ENCODE results near the gene ABCB11. TPM values are rescaled to one million over a fixed set of nuclear protein-coding genes. Genes with fewer than 3 reads are reported as not detected.

The ABCB11 gene
- total RNA-seq, 6 experiments from 2014 or later, result 21.3 to 128 (median 54.8) TPM

DNA sequence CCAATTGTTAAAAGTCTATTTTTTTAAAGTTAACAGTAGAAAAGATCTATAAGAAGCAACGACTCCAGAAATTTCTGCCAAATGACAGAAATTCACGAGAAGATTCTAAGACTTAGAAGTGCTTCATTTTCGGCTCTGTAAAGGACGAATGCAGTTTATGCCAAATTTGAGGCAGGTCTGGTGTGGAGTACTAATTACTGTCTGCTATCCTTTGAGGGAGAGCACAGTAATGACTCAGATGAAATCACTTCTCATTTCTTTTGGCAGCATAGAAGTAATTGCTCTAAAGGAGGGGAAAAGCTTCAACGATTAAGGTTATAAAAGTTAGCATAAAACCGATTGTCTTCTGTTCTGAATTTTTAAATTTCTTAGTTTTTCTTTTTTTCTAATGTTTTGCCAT, 118.7 kb downstream of the ABCB11 start:
- Histone ChIP-seq H3K36me3 (no peaks in the 10 kb centered on the region), H3K4me3 (no peak overlapping the region), H3K4me1 (peaks cover 0 to 9% (median 4%) of the 10 kb centered on the region in 4 donors), H3K27ac (no peak overlapping the region), H3K27me3 (no peaks in the 10 kb centered on the region), H3K9me3 (no peaks in the 10 kb centered on the region)
- DNase-seq, result no peak
- 40% methylated on average over 6 of the region's 6 CpGs for WGBS (ENCODE audit: insufficient coverage, low coverage, low lambda C conversion rate, missing lambda C conversion rate)
- intact Hi-C loops (cut with DNase I), result loop anchor here in 1 of 2 donors (10.0 kb wide), 1 partner anchor 138 kb away; no protein-coding TSS in a partner anchor
- ATAC-seq, result no peak
- no peak for TF ChIP-seq POLR2A (IDR thresholded peaks at IDR 0.05)
- TF ChIP-seq, protein P1, sequence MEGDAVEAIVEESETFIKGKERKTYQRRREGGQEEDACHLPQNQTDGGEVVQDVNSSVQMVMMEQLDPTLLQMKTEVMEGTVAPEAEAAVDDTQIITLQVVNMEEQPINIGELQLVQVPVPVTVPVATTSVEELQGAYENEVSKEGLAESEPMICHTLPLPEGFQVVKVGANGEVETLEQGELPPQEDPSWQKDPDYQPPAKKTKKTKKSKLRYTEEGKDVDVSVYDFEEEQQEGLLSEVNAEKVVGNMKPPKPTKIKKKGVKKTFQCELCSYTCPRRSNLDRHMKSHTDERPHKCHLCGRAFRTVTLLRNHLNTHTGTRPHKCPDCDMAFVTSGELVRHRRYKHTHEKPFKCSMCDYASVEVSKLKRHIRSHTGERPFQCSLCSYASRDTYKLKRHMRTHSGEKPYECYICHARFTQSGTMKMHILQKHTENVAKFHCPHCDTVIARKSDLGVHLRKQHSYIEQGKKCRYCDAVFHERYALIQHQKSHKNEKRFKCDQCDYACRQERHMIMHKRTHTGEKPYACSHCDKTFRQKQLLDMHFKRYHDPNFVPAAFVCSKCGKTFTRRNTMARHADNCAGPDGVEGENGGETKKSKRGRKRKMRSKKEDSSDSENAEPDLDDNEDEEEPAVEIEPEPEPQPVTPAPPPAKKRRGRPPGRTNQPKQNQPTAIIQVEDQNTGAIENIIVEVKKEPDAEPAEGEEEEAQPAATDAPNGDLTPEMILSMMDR (IDR thresholded peaks at IDR 0.05), result no peak

DNA sequence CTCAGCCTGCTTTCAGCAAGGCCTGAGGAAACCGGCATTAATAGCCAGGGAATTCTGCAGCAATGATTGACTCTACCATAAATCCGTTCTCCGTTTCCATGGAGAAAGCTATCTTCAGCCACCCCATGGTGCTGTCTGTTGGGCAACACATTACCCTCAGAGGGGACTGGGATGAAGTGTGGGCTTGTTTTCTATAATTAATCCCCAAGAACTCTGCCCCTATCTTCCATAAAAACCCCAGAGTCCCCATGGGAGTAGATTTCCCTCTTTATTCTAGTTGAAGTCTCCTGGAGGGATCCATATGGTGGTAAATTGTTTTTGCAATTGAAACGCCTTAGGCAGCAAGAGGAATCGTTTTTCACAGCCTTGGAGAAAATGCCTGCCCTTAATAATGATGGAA, 120.8 kb downstream of the ABCB11 start:
- 57% methylated on average over 5 of the region's 5 CpGs for WGBS (ENCODE audit: insufficient coverage, low coverage, low lambda C conversion rate, missing lambda C conversion rate)
- DNase-seq (no peak), ATAC-seq (no peak)
- H3K4me1 ChIP-seq, result peaks cover 0 to 9% (median 4%) of the 10 kb centered on the region in 4 donors
- H3K27ac ChIP-seq, result no peak overlapping the region
- H3K36me3 ChIP-seq, result no peaks in the 10 kb centered on the region
- no peaks in the 10 kb centered on the region for H3K27me3 ChIP-seq
- no peak overlapping the region for H3K4me3 ChIP-seq
- TF ChIP-seq, protein P1 (IDR thresholded peaks at IDR 0.05), result no peak
- TF ChIP-seq POLR2A (IDR thresholded peaks at IDR 0.05), result no peak
- intact Hi-C loops (cut with DNase I), result loop anchor here in 1 of 2 donors (10.0 kb wide), 1 partner anchor 136 kb away; no protein-coding TSS in a partner anchor
- no peaks in the 10 kb centered on the region for H3K9me3 ChIP-seq

DNA sequence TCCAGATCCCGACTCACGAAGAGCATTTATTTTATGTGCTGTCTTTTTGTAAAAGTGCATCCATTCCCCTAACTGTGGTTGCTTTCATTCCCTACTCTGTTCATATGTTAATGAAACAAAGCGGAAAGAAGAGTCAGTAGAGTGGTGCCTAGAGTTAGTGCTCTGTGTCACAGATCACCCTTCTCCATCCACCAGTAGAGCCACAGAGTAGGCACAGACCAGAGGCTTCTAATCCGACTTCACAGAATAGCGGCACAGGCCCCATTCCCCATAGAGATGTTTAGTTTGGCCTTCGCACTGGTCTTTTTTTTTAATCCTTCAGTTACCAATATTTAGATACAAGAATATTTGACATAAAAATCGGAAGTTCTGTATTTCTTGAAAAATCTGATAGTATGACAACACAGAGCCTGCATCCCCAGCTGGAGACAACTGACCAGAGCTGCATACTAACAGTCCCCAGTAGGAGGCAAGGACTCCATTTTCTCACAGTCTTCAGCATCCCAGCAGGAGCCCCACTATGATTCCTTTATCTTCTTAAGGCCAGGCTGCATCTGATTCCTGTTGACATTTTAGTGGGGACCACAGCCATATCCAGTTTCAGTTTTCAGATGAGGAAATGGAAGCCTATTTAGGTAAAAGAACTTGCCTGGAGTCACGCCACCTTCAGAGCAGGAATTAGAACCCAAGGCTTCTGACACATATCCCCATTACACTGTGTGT, 123.0 kb downstream of the ABCB11 start:
- Histone ChIP-seq H3K27ac (no peak overlapping the region), H3K27me3 (no peaks in the 10 kb centered on the region), H3K4me1 (peaks cover 0 to 7% (median 2%) of the 10 kb centered on the region in 4 donors), H3K36me3 (no peaks in the 10 kb centered on the region), H3K4me3 (no peak overlapping the region), H3K9me3 (no peaks in the 10 kb centered on the region)
- WGBS (ENCODE audit: insufficient coverage, low coverage, low lambda C conversion rate, missing lambda C conversion rate), result 94% methylated on average over 7 of the region's 8 CpGs
- DNase-seq (no peak), ATAC-seq (no peak)
- intact Hi-C loops (cut with DNase I), result no loop called here
- TF ChIP-seq, protein P1 (IDR thresholded peaks at IDR 0.05), result no peak
- no peak for TF ChIP-seq POLR2A (IDR thresholded peaks at IDR 0.05)

DNA sequence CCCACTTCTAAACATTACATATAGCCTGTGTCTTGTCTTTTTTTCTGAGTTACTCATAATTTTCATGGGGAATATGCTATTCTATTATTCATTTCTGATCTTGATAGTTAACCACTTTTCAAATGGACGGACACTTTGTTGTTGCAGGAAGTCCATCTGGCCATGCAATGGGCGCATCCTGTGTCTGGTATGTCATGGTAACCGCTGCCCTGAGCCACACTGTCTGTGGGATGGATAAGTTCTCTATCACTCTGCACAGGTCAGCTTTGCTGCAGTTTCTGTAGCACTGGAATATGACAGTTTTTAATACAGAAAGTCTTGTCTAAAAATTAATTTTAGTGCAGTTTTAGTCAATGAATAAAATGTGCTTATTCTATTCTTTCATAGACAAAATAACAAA, 126.8 kb downstream of the ABCB11 start:
- DNase-seq, result no peak
- Histone ChIP-seq H3K4me1 (no peaks in the 10 kb centered on the region), H3K27ac (no peak overlapping the region), H3K9me3 (no peaks in the 10 kb centered on the region), H3K36me3 (no peaks in the 10 kb centered on the region), H3K27me3 (no peaks in the 10 kb centered on the region), H3K4me3 (no peak overlapping the region)
- 78% methylated on average over 3 of the region's 3 CpGs for WGBS (ENCODE audit: insufficient coverage, low coverage, low lambda C conversion rate, missing lambda C conversion rate)
- intact Hi-C loops (cut with DNase I), result no loop called here
- no peak for ATAC-seq
- TF ChIP-seq, protein P1 (IDR thresholded peaks at IDR 0.05), result no peak
- no peak for TF ChIP-seq POLR2A (IDR thresholded peaks at IDR 0.05)
